ENCODE measurements around the gene CNPY1. TPM values are rescaled to one million over a fixed set of nuclear protein-coding genes. Genes with fewer than 3 reads are reported as not detected.

CNPY1 gene
- total RNA-seq, 4 donors from 2014 or later: not detected

DNA sequence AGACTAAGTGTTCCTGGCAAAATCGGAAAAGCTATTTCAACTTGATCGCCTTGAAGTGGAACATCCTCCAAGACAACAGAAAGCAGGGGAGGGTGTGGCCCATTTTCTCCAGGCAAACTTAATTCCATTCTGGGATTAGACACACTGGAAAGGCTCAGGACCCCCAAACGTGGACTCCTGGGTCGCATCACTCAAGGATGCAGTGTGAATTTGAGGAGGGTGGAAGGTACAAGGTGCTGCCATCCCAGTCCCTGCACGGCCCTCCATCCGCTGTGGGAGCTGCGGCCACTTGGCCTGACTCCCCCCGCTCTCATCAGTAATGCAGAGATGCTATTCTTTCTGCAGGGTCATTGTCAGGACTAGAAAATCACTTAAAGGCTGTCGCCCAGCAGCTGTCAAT, 2.4 kb downstream of the CNPY1 start:
- Histone ChIP-seq H3K4me3 (no peak overlapping the region), H3K4me1 (no peaks in the 10 kb centered on the region), H3K9me3 (no peaks in the 10 kb centered on the region), H3K27ac (replicated peaks in 1 of 4) (no peak overlapping the region), H3K36me3 (no peaks in the 10 kb centered on the region), H3K27me3 (peaks cover 0 to 57% (median 0%) of the 10 kb centered on the region in 4 donors)
- TF ChIP-seq, protein P1, sequence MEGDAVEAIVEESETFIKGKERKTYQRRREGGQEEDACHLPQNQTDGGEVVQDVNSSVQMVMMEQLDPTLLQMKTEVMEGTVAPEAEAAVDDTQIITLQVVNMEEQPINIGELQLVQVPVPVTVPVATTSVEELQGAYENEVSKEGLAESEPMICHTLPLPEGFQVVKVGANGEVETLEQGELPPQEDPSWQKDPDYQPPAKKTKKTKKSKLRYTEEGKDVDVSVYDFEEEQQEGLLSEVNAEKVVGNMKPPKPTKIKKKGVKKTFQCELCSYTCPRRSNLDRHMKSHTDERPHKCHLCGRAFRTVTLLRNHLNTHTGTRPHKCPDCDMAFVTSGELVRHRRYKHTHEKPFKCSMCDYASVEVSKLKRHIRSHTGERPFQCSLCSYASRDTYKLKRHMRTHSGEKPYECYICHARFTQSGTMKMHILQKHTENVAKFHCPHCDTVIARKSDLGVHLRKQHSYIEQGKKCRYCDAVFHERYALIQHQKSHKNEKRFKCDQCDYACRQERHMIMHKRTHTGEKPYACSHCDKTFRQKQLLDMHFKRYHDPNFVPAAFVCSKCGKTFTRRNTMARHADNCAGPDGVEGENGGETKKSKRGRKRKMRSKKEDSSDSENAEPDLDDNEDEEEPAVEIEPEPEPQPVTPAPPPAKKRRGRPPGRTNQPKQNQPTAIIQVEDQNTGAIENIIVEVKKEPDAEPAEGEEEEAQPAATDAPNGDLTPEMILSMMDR (IDR thresholded peaks at IDR 0.05): no peak
- no peak for DNase-seq (ENCODE audit: extremely low spot score)
- intact Hi-C loops (cut with DNase I): no loop called here
- 93% methylated on average over 7 of the region's 9 CpGs for WGBS

GRCh38 chr7:155543011-155543876, 3.1 kb downstream of the CNPY1 start:
- DNase-seq (ENCODE audit: extremely low spot score): no peak
- Histone ChIP-seq H3K36me3 (no peaks in the 10 kb centered on the region), H3K27me3 (peaks cover 0 to 58% (median 0%) of the 10 kb centered on the region in 4 donors), H3K4me3 (no peak overlapping the region), H3K4me1 (no peaks in the 10 kb centered on the region), H3K9me3 (no peaks in the 10 kb centered on the region), H3K27ac (replicated peaks in 1 of 4) (no peak overlapping the region)
- intact Hi-C loops (cut with DNase I): no loop called here
- WGBS: 76% methylated on average over 14 of the region's 21 CpGs
- TF ChIP-seq POLR2A (IDR thresholded peaks at IDR 0.05; ENCODE audit: low read depth) (no peak), EP300 (IDR thresholded peaks at IDR 0.05) (no peak), POLR2AphosphoS5 (IDR thresholded peaks at IDR 0.05) (no peak)
- TF ChIP-seq, protein P1 (IDR thresholded peaks at IDR 0.05): no peak

- intact Hi-C loops (cut with DNase I): no loop called here
- H3K9me3 ChIP-seq: peaks cover 0 to under 1% (median 0%) of the 10 kb centered on the region in 4 donors
- no peaks in the 10 kb centered on the region for H3K4me1 ChIP-seq
- H3K27me3 ChIP-seq: peaks cover 0 to 59% (median under 1%) of the 10 kb centered on the region in 4 donors
- 50% methylated on average over 9 of the region's 19 CpGs for WGBS
- no peak overlapping the region for H3K4me3 ChIP-seq
- no peak for DNase-seq (ENCODE audit: extremely low spot score)
- H3K36me3 ChIP-seq: no peaks in the 10 kb centered on the region
- no peak overlapping the region for H3K27ac ChIP-seq (replicated peaks in 1 of 4)
- no peak for TF ChIP-seq POLR2AphosphoS5 (IDR thresholded peaks at IDR 0.05)
- TF ChIP-seq POLR2A (IDR thresholded peaks at IDR 0.05; ENCODE audit: low read depth): no peak
- TF ChIP-seq EP300 (IDR thresholded peaks at IDR 0.05): no peak
- TF ChIP-seq, protein P1 (IDR thresholded peaks at IDR 0.05): no peak
Measured at GRCh38 chr7:155541986-155542675, 4.2 kb downstream of the CNPY1 start.

DNA sequence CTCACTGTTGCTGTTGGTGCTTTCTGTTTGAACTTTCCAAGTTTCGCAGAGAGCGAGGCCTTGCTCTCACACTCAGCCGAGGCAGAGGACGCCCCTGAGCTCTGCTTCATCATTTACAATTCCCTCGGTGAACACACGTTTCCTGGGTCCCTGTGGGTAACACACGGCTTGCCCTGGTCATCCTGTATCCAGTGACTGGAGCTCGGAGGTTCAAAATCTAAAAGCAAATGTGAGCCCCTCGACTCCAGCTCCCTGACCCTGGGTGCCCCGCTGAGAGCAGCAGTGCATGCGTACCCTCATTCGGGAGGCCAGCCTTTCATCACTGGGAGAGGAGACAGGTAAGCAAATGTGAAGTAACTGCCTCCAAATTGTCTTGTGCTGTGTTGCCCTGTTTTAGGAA, 5.8 kb downstream of the CNPY1 start:
- DNase-seq (ENCODE audit: extremely low spot score): no peak
- 77% methylated on average over 12 of the region's 12 CpGs for WGBS

More for the DNA sequence above, 5.8 kb downstream of the CNPY1 start:
- no peak overlapping the region for H3K4me3 ChIP-seq
- H3K4me1 ChIP-seq: no peaks in the 10 kb centered on the region
- no peak overlapping the region for H3K27ac ChIP-seq (replicated peaks in 1 of 4)
- TF ChIP-seq POLR2A (IDR thresholded peaks at IDR 0.05; ENCODE audit: low read depth): no peak
- TF ChIP-seq, protein P1 (IDR thresholded peaks at IDR 0.05): no peak
- no peak for TF ChIP-seq EP300 (IDR thresholded peaks at IDR 0.05)
- TF ChIP-seq POLR2AphosphoS5 (IDR thresholded peaks at IDR 0.05): no peak
- H3K36me3 ChIP-seq: no peaks in the 10 kb centered on the region
- intact Hi-C loops (cut with DNase I): no loop called here
- H3K9me3 ChIP-seq: peaks cover 0 to 5% (median 2%) of the 10 kb centered on the region in 4 donors
- peaks cover 0 to 63% (median 4%) of the 10 kb centered on the region in 4 donors for H3K27me3 ChIP-seq
